ENCODE measurements around the gene TP63.

The TP63 gene

GRCh38 chr3:189622629-189623028, 8.6 kb upstream of the TP63 start:
- Histone ChIP-seq H3K27me3 (ENCODE audit: insufficient read depth, low read length) (no peaks in the 10 kb centered on the region), H3F3A (ENCODE audit: insufficient read depth, low read length) (no peaks in the 10 kb centered on the region), H3K79me2 (ENCODE audit: insufficient read depth, low read length) (no peaks in the 10 kb centered on the region), H3K36me3 (ENCODE audit: insufficient read depth, low read length) (no peaks in the 10 kb centered on the region), H3K27ac (ENCODE audit: low read depth, low read length, poor library complexity, severe bottlenecking) (no peak overlapping the region), H3K9me2 (ENCODE audit: low read depth, low read length) (no peaks in the 10 kb centered on the region; the same call in 1 of the 2 replicates), H3K4me1 (ENCODE audit: insufficient read depth, low read length, severe bottlenecking) (peaks cover 21% of the 10 kb centered on the region), H3K4me3 (ENCODE audit: low read depth, low read length, poor library complexity, severe bottlenecking) (no peak overlapping the region), H2AFZ (ENCODE audit: low read length) (no peak overlapping the region), H3K4me2 (ENCODE audit: low read length) (no peak overlapping the region), H3K9me3 (ENCODE audit: low read length) (no peaks in the 10 kb centered on the region), H3K9ac (ENCODE audit: low read length) (no peak overlapping the region), H4K20me1 (ENCODE audit: insufficient read depth, low read length) (no peaks in the 10 kb centered on the region)
- TF ChIP-seq EZH2 (IDR thresholded peaks at IDR 0.05; ENCODE audit: borderline replicate concordance, low read length) (no peak), CTCF (IDR thresholded peaks at IDR 0.05; ENCODE audit: low read length) (no peak)

GRCh38 chr3:189624130-189624529, 7.1 kb upstream of the TP63 start:
- Histone ChIP-seq H3K9me3 (ENCODE audit: low read length) (no peaks in the 10 kb centered on the region), H3K4me2 (ENCODE audit: low read length) (no peak overlapping the region), H3K36me3 (ENCODE audit: insufficient read depth, low read length) (no peaks in the 10 kb centered on the region), H3F3A (ENCODE audit: insufficient read depth, low read length) (no peaks in the 10 kb centered on the region), H4K20me1 (ENCODE audit: insufficient read depth, low read length) (no peaks in the 10 kb centered on the region), H3K4me1 (ENCODE audit: insufficient read depth, low read length, severe bottlenecking) (peaks cover 21% of the 10 kb centered on the region), H3K9me2 (ENCODE audit: low read depth, low read length) (no peaks in the 10 kb centered on the region), H3K27ac (ENCODE audit: low read depth, low read length, poor library complexity, severe bottlenecking) (no peak overlapping the region), H3K27me3 (ENCODE audit: insufficient read depth, low read length) (no peaks in the 10 kb centered on the region), H3K9ac (ENCODE audit: low read length) (no peak overlapping the region), H2AFZ (ENCODE audit: low read length) (no peak overlapping the region), H3K79me2 (ENCODE audit: insufficient read depth, low read length) (no peaks in the 10 kb centered on the region), H3K4me3 (ENCODE audit: low read depth, low read length, poor library complexity, severe bottlenecking) (no peak overlapping the region)
- TF ChIP-seq CTCF (IDR thresholded peaks at IDR 0.05; ENCODE audit: low read length), result no peak
- TF ChIP-seq EZH2 (IDR thresholded peaks at IDR 0.05; ENCODE audit: borderline replicate concordance, low read length), result no peak

GRCh38 chr3:189625071-189625470, 6.1 kb upstream of the TP63 start:
- H3K36me3 ChIP-seq (ENCODE audit: insufficient read depth, low read length), result no peaks in the 10 kb centered on the region
- H3K27me3 ChIP-seq (ENCODE audit: insufficient read depth, low read length), result no peaks in the 10 kb centered on the region
- H3K9ac ChIP-seq (ENCODE audit: low read length), result no peak overlapping the region
- no peak for TF ChIP-seq EZH2 (IDR thresholded peaks at IDR 0.05; ENCODE audit: borderline replicate concordance, low read length)
- TF ChIP-seq CTCF (IDR thresholded peaks at IDR 0.05; ENCODE audit: low read length), result no peak
- no peak overlapping the region for H3K4me3 ChIP-seq (ENCODE audit: low read depth, low read length, poor library complexity, severe bottlenecking)
- H3K9me2 ChIP-seq (ENCODE audit: low read depth, low read length), result no peaks in the 10 kb centered on the region
- H3K4me2 ChIP-seq (ENCODE audit: low read length), result no peak overlapping the region
- peaks cover 28% of the 10 kb centered on the region for H3K4me1 ChIP-seq (ENCODE audit: insufficient read depth, low read length, severe bottlenecking)
- no peaks in the 10 kb centered on the region for H3K79me2 ChIP-seq (ENCODE audit: insufficient read depth, low read length)
- H3K9me3 ChIP-seq (ENCODE audit: low read length), result no peaks in the 10 kb centered on the region
- H3F3A ChIP-seq (ENCODE audit: insufficient read depth, low read length), result no peaks in the 10 kb centered on the region
- no peak overlapping the region for H2AFZ ChIP-seq (ENCODE audit: low read length)
- no peaks in the 10 kb centered on the region for H4K20me1 ChIP-seq (ENCODE audit: insufficient read depth, low read length)
- H3K27ac ChIP-seq (ENCODE audit: low read depth, low read length, poor library complexity, severe bottlenecking), result no peak overlapping the region
